GM19468 (cell line): ENCODE measurements around the gene ANKS1B.

ENCODE experiments used
- ATAC-seq: cut with Tn5 transposase; IDR thresholded peaks from one replicate; pipeline ENCODE4 v1.9.1; 2021; ENCODE audit warnings: mild to moderate bottlenecking, moderate library complexity, moderate number of reproducible peaks; ENCODE audit not compliant: unreplicated experiment; ENCODE audit errors: extremely low read depth

The ANKS1B gene

GRCh38 chr12:99111600-99111999, 873.1 kb downstream of the ANKS1B start:
- no peak for ATAC-seq

GRCh38 chr12:99110868-99111267, 873.9 kb downstream of the ANKS1B start:
- no peak for ATAC-seq

DNA sequence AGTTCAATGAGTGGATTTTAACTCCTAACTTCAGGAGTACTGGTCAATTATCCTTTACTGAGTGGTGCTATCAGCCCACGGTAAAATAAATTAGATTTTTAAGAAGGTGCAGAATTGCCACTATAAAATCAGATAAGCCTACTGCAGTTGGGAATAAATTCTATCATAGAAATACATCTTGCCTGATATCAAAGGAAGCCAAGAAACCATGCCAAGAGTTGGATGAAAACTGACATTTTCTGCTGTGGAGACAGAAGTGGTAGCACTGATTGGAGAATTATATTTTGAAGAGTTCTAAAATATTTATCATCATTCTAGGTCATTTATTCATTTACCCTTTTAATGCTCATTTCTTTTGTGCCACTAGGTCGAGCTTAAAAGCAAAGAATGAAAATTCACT, 874.5 kb downstream of the ANKS1B start:
- no peak for ATAC-seq

GRCh38 chr12:99108924-99109323, 875.8 kb downstream of the ANKS1B start:
- ATAC-seq = no peak

DNA sequence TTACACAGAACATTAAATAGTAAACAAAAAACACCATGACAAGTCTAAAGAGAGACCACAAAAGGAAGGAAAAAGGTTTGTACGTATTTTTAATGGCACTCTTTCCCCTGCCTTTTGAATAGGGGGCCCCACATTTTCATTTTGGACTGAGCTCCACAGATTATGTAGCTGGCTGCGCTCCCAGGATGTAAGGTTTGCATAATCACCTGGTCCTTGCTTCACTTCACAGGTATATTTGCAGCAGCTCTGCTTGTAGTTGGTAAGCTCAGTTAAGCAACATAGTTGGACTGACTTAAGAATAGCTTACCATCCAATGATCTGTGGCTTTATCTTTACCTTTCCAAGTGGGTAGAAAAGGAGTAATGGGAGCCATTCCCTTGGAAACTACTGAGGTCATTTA, 885.0 kb downstream of the ANKS1B start:
- ATAC-seq = no peak

- ATAC-seq = no peak
Measured at GRCh38 chr12:99097171-99097570, 887.6 kb downstream of the ANKS1B start.

DNA sequence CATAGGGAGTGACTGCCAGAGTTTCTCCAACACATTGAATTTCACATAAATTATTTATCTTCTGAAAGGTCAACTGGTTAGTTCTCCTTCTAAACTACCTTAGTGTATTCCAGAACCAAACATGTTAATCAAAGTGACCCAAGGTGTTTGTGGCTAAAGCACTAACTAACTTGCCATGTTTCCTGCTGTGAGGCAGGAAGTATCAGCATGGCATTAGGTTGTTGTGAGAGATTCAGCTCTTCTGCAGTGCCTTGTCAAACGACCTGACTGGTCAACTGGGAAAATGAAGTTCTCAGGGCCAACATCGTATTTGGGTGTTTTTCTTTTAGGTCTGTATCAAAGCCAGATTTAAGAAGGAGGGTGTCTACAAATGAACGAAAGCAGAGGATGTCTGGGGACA, 891.6 kb downstream of the ANKS1B start:
- ATAC-seq = no peak

DNA sequence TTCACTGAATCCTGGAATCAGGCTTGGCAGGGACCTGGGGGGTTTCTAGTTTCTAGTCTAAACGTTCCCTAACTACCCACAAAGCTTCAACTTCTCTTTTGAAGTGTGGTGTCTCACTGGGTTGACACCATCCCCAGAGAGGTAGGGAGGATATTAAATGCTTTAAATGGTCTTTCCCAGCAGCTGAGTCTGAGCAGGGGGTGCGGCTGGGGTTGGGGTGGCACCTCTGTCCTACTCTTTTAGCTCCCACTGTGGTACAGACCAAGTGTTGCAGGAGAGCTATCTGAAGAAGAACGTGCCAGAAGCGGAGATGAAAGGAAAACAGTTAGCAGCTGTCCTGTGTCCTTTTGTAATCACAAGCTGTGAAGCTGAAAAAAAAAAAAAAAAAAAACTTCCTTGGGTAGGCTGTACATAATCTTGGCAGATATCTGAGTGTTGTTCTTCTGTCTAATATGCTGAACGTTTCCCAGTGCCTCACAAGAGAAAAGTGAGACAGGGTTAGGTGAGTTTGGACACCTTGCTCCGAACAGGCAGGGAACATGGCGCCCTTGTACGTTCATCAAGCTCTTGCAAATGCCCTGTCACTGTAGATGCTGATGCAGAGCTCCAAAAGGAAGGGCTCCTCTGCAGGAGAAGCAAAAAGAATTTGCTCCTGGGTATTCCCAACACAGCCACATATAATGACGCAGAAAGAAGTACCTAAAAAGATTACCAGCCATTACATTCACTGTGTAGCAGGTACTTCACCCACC, 892.5 kb downstream of the ANKS1B start:
- no peak for ATAC-seq

- no peak for ATAC-seq
Measured at GRCh38 chr12:99087278-99087677, 897.5 kb downstream of the ANKS1B start.

GRCh38 chr12:99079811-99080210, 904.9 kb downstream of the ANKS1B start:
- ATAC-seq = no peak

DNA sequence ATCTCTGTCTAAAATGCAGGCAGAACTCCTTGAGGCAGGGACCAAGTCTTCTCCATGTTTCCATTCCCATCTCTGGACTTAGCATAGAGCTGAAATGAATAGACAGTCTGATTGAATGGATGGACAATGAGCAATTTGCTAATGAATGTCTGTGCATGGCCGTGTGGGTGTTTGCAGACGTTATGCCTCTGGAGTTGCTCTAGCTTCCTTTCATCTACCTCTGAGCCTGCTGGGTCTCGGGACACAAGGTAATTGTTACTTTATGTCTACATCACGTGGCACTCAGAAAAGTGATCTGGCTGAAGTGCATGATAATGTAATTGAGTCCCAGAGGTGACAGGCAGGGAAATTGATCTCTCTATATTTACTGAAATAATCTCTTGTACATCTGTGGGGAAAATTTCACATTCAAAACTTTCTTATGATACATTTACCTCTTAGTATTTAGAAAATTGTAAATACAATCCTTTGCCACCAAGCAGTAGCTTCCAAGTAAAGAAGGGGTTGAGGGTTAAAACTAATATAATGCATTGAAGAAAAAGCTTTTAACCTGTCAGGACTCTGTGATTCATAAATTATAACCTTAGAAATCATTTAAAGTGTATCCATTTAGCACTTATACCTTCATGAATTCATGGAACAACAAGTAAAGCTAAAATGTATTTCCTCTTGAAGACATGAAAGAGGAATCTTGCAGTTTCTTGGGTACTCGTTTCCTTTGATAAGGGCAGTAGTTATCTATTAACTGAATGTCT, 915.6 kb downstream of the ANKS1B start:
- ATAC-seq = no peak

DNA sequence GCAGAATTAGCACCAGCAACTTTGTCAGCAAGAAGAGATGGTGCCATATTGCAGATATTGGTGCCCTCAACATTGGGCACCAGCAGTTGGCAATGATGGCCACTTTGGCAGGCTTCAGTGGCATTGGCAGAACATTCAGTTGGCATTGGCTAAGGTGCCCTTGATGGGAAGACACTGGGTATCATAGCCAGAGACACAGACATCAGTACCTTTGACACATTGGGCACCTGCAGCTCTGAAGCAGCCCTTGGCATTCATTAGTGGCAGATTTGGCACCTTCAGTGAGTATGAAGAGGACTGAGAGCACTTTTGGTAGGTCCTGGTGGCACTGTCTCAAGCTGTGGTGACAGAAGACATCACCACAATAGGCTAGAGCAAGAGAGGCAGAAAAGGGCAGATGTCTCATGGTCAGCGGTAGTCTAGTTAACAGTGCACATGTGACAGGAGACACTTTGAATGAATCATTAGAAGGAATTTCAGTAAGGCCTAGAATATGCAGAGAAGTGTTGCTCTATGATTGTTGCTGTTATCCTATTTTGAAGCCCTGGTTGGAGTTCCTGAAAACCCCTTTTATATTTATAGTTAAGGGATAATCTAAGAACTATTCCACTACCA, 917.5 kb downstream of the ANKS1B start:
- ATAC-seq = no peak

DNA sequence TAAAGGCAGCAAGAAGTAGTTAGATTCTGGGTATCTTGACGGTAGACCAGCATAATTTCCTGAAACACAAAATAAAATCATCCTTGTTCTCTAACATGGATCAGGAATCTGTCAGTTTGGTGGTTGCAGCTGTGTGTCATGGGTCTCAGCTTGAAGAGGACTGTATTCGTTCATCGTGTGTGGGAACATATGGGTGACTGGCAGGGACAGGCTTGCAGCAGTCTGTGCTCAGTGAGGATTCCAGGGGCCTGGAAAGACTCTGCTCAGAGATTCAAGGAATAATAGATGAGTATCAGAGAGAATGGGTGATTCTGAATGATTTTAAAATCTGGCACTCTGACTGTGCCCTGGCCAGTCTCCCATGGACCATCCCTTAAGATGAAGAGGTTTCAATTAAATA, 918.0 kb downstream of the ANKS1B start:
- ATAC-seq = no peak

- no peak for ATAC-seq
Measured at GRCh38 chr12:99063182-99063581, 921.6 kb downstream of the ANKS1B start.

- ATAC-seq = no peak
Measured at GRCh38 chr12:99059824-99060511, 924.8 kb downstream of the ANKS1B start.

DNA sequence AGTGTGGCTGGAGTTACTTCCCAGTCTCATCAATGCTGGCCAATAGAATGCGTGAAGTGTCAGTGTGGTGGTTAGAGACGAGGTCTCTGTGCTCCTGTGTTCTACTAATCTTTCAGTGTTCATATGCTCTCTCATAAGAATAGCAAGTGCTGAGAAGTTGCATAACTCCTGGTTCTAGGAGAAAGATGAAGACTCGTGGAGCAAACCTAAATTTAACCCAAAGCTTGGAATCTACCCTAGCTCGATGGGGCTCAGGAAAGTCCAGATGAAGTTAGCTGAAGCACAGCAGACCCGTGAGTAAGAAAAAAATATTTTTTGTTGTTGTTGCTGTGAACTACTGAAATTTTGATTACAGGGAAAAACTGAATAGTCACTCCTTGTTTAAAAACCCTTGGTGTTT, 927.1 kb downstream of the ANKS1B start:
- ATAC-seq = no peak

DNA sequence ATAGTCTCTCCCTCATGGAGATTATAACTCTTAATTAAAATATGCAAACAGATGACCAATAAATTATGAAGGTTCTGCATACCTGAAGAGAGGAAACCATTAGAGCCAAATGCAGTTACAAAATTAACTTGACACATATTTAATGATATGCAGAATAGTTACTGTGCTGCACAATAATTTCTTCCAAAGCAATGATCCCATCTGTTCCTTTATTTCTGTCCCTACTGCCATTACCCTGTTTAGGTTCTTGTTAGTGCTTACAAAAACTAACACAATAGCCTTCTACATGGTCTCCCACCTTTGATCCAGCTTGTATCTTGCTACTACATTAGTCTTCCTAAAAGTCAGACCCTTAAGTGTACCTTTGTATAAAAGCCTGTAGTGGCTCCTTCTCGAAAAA, 928.5 kb downstream of the ANKS1B start:
- ATAC-seq = no peak

- no peak for ATAC-seq
Measured at GRCh38 chr12:99055299-99055698, 929.4 kb downstream of the ANKS1B start.

- ATAC-seq = no peak
Measured at GRCh38 chr12:99054601-99055128, 930.1 kb downstream of the ANKS1B start.

GRCh38 chr12:99053616-99054362, 930.9 kb downstream of the ANKS1B start:
- no peak for ATAC-seq
